ENCODE results near the gene SETBP1. TPM values are rescaled to one million over a fixed set of nuclear protein-coding genes. Genes with fewer than 3 reads are reported as not detected.

Gene SETBP1
- total and polyA plus RNA-seq, 8 donors, result 19.7 to 27.5 (median 21.5) TPM

GRCh38 chr18:44826418-44827259 lies 146.0 kb downstream of the SETBP1 start:
- no peaks in the 10 kb centered on the region for H3K36me3 ChIP-seq
- H3K27me3 ChIP-seq, result no peaks in the 10 kb centered on the region
- no peak overlapping the region for H3K4me3 ChIP-seq
- DNase-seq (peak in 3 of 4 donors; percentile 65 to 92 (median 78)), ATAC-seq (peak; percentile 77)
- intact Hi-C loops (cut with DNase I), result no loop called here
- peaks cover 7 to 21% of the 10 kb centered on the region in 2 donors for H3K4me1 ChIP-seq
- H3K27ac ChIP-seq, result peak overlapping the region; percentile 58 to 63
- no peaks in the 10 kb centered on the region for H3K9me3 ChIP-seq
- TF ChIP-seq, protein P1, sequence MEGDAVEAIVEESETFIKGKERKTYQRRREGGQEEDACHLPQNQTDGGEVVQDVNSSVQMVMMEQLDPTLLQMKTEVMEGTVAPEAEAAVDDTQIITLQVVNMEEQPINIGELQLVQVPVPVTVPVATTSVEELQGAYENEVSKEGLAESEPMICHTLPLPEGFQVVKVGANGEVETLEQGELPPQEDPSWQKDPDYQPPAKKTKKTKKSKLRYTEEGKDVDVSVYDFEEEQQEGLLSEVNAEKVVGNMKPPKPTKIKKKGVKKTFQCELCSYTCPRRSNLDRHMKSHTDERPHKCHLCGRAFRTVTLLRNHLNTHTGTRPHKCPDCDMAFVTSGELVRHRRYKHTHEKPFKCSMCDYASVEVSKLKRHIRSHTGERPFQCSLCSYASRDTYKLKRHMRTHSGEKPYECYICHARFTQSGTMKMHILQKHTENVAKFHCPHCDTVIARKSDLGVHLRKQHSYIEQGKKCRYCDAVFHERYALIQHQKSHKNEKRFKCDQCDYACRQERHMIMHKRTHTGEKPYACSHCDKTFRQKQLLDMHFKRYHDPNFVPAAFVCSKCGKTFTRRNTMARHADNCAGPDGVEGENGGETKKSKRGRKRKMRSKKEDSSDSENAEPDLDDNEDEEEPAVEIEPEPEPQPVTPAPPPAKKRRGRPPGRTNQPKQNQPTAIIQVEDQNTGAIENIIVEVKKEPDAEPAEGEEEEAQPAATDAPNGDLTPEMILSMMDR (IDR thresholded peaks at IDR 0.05), result no peak

DNA sequence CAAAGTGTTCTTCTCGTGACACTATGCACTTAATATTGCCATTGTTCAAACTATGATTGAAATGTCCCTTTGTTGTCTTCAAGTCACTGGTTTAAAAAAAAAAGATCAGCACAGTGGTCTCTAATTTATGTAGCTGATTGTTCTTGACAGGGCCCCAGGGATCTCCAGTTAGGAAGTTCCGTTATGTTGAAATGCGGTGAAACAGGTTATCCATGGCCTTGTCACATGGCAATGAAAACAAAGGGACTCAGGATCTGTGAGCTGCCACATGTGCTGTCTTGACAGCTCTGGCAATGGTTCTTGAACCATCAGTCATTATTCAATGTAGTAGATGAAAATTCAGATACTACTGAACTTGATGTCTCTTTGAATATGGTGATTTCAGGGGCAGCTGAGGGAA lies 147.4 kb downstream of the SETBP1 start:
- DNase-seq, result no peak
- intact Hi-C loops (cut with DNase I), result no loop called here
- TF ChIP-seq, protein P1 (IDR thresholded peaks at IDR 0.05), result no peak
- H3K36me3 ChIP-seq, result no peaks in the 10 kb centered on the region
- H3K27ac ChIP-seq, result no peak overlapping the region
- H3K27me3 ChIP-seq, result no peaks in the 10 kb centered on the region
- no peaks in the 10 kb centered on the region for H3K9me3 ChIP-seq
- no peak overlapping the region for H3K4me3 ChIP-seq
- ATAC-seq, result no peak
- peaks cover 7 to 21% of the 10 kb centered on the region in 2 donors for H3K4me1 ChIP-seq

DNA sequence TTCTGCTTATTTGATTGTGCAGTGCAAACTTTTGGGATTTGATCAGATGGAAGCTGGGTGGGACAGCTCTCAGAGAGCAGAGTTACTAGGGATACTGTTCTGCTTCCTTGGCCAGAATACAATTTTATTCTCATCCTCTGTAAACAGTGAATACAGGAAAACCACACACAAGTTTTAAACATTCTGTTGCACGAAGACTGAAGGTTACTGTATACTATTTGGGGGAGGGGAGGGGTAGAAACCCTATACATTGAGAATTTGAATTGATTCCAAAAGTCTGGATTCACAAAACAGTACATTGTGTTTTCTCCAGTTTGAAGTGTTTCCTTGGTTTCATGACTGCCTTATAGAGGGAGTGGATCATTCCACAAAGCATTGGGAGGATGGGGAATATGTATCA lies 149.9 kb downstream of the SETBP1 start:
- H3K36me3 ChIP-seq, result no peaks in the 10 kb centered on the region
- H3K4me1 ChIP-seq, result peaks cover 7 to 19% of the 10 kb centered on the region in 2 donors
- ATAC-seq, result no peak
- DNase-seq, result no peak
- H3K4me3 ChIP-seq, result no peak overlapping the region
- no peaks in the 10 kb centered on the region for H3K27me3 ChIP-seq
- H3K27ac ChIP-seq, result no peak overlapping the region
- TF ChIP-seq, protein P1 (IDR thresholded peaks at IDR 0.05), result no peak
- no peaks in the 10 kb centered on the region for H3K9me3 ChIP-seq
- intact Hi-C loops (cut with DNase I), result no loop called here

DNA sequence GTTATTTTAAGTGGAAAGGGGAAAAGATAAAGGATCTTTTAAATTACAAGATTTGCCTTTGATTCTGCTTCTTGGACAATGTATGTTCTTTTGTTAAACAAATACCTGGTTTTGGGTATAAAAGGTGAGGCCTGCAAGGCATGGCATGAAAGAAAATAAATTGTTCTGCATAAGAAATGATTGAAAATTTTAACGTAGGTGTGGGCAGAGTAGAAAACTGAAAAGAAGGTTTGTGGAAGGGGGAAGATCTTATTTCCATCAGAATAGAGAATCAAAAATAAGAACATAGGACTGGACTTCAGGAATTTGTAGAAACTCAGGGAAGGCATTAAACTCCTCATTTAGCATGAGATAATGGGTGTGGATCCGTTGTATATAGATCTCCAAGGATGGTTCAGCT lies 153.1 kb downstream of the SETBP1 start:
- no peak for DNase-seq
- Histone ChIP-seq H3K4me3 (no peak overlapping the region), H3K27ac (no peak overlapping the region), H3K27me3 (no peaks in the 10 kb centered on the region), H3K9me3 (no peaks in the 10 kb centered on the region), H3K4me1 (peaks cover 0 to 12% of the 10 kb centered on the region in 2 donors), H3K36me3 (no peaks in the 10 kb centered on the region)
- no peak for ATAC-seq
- intact Hi-C loops (cut with DNase I), result no loop called here
- TF ChIP-seq, protein P1 (IDR thresholded peaks at IDR 0.05), result no peak

DNA sequence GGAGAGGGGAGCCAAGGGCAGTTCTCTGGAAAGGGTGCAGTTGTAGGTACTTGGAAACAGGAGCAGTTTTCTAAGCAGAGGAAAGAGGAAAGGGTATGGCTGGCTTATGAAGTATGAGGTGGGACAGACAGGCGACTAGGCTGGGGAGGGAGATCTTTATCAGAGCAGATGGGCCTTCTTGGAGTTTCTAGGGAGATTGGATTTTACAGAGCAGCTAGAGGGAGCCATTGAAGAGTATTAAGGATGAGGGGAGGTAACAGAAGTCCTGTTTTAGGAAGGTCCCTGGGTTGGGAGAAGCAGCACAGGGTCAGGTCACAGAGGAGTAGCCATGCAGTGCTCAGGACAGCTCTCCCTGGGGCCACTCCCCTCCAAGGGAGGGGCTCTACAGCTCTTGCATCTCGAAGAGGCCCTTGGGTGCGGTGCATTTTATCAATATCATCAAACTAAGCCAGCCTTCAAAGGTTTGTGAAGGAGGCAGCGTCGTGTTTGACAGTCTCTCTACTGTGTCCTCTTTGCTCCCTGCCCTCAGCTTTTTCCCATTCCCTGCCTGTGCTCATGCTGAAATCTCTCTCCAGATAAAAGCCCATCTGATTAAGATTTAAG lies 154.3 kb downstream of the SETBP1 start:
- no peaks in the 10 kb centered on the region for H3K27me3 ChIP-seq
- DNase-seq (no peak), ATAC-seq (no peak)
- intact Hi-C loops (cut with DNase I), result no loop called here
- H3K9me3 ChIP-seq, result no peaks in the 10 kb centered on the region
- peaks cover 6 to 24% of the 10 kb centered on the region in 2 donors for H3K4me1 ChIP-seq
- H3K4me3 ChIP-seq, result no peak overlapping the region
- H3K36me3 ChIP-seq, result no peaks in the 10 kb centered on the region
- TF ChIP-seq, protein P1 (IDR thresholded peaks at IDR 0.05), result no peak
- no peak overlapping the region for H3K27ac ChIP-seq

Data from left lung (tissue), 10 donors.